ENCODE data around the gene TYRP1. TPM values are rescaled to one million over a fixed set of nuclear protein-coding genes. Genes with fewer than 3 reads are reported as not detected.

TYRP1 gene
- total RNA-seq, 4 donors from 2014 or later = 27.6 to 85.6 (median 53.5) TPM

- TF ChIP-seq POLR2A (IDR thresholded peaks at IDR 0.05) (no peak), CTCF (IDR thresholded peaks at IDR 0.05) (peak in 1 of 3 donors; percentile 23)
- DNase-seq (ENCODE audit: low spot score in 2 of 2) = no peak
- intact Hi-C loops (cut with DNase I; ENCODE audit: low total_unique reads) = loop anchor here (5.0 kb wide), 1 partner anchor 359 kb away; no protein-coding TSS in a partner anchor
- no peak overlapping the region for H3K4me3 ChIP-seq (ENCODE audit: low read depth, poor library complexity, severe bottlenecking)
- 30 to 40% methylated on average over 5 of the region's 5 CpGs for WGBS, 2 donors
These were observed 30.3 kb downstream of the TYRP1 start for GRCh38 chr9:12723409-12724028.

GRCh38 chr9:12726795-12727194, 33.6 kb downstream of the TYRP1 start:
- no peak overlapping the region for H3K4me3 ChIP-seq (ENCODE audit: low read depth, poor library complexity, severe bottlenecking)
- WGBS, 2 donors = 98 to 100% methylated on average over 2 of the region's 2 CpGs
- no peak for TF ChIP-seq POLR2A (IDR thresholded peaks at IDR 0.05)
- DNase-seq (ENCODE audit: low spot score in 2 of 2) = no peak
- intact Hi-C loops (cut with DNase I; ENCODE audit: low total_unique reads) = no loop called here

GRCh38 chr9:12730198-12730597, 37.0 kb downstream of the TYRP1 start:
- no peak for TF ChIP-seq CTCF (IDR thresholded peaks at IDR 0.05)
- TF ChIP-seq POLR2A (IDR thresholded peaks at IDR 0.05) = no peak
- no peak for DNase-seq (ENCODE audit: low spot score in 2 of 2)
- 94 to 98% methylated on average over 1 of the region's 1 CpG for WGBS, 2 donors
- H3K4me3 ChIP-seq (ENCODE audit: low read depth, poor library complexity, severe bottlenecking) = no peak overlapping the region
- intact Hi-C loops (cut with DNase I; ENCODE audit: low total_unique reads) = no loop called here

- intact Hi-C loops (cut with DNase I; ENCODE audit: low total_unique reads) = no loop called here
- TF ChIP-seq POLR2A (IDR thresholded peaks at IDR 0.05) (no peak), CTCF (IDR thresholded peaks at IDR 0.05) (no peak)
- no peak for DNase-seq (ENCODE audit: low spot score in 2 of 2)
- no peak overlapping the region for H3K4me3 ChIP-seq (ENCODE audit: low read depth, poor library complexity, severe bottlenecking)
These were observed 37.7 kb downstream of the TYRP1 start for GRCh38 chr9:12730927-12731326.

GRCh38 chr9:12732971-12733370, 39.8 kb downstream of the TYRP1 start:
- WGBS, 2 donors = 87 to 89% methylated on average over 3 of the region's 3 CpGs
- intact Hi-C loops (cut with DNase I; ENCODE audit: low total_unique reads) = no loop called here
- H3K4me3 ChIP-seq (ENCODE audit: low read depth, poor library complexity, severe bottlenecking) = no peak overlapping the region
- TF ChIP-seq POLR2A (IDR thresholded peaks at IDR 0.05) = no peak
- TF ChIP-seq CTCF (IDR thresholded peaks at IDR 0.05) = no peak
- no peak for DNase-seq (ENCODE audit: low spot score in 2 of 2)

- no peak overlapping the region for H3K4me3 ChIP-seq (ENCODE audit: low read depth, poor library complexity, severe bottlenecking)
- TF ChIP-seq CTCF (IDR thresholded peaks at IDR 0.05) (no peak), POLR2A (IDR thresholded peaks at IDR 0.05) (no peak)
- 33 to 57% methylated on average over 3 of the region's 3 CpGs for WGBS, 2 donors
- DNase-seq (ENCODE audit: low spot score in 2 of 2) = no peak
- intact Hi-C loops (cut with DNase I; ENCODE audit: low total_unique reads) = no loop called here
These were observed 42.5 kb downstream of the TYRP1 start for GRCh38 chr9:12735665-12736064.

All from lower leg skin (tissue), 4 donors.